Measurements from ENCODE around the gene MKNK1.

DNA sequence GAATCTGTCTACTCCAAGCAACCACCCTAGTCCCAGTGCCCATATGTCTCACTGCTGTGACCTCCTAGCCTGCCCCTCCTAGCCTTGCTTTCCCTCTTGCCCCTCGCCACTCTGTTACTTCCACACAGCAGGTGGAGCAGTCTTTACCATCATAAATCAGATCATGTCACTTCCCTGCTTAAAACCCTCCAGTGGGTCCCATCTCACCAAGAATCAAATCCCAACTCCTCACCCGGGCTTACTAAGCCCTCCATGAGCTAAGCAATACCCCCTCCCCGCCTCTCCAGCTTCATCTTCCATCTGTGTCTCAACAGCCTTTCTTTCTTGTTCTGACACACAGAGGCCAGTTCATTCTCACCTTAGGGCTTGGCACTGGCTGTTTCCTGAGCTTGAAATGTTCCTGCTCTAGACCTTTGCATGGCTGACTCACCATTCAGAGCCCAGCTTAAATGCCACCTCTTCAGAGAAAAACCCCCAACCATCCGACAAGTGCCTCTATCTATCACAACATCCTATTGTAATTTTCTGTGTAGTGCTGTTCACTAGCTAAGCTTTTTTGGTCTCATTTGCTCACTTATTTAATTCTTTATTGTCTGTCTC is 74.9 kb downstream of the MKNK1 start:
- TF ChIP-seq, protein P1, sequence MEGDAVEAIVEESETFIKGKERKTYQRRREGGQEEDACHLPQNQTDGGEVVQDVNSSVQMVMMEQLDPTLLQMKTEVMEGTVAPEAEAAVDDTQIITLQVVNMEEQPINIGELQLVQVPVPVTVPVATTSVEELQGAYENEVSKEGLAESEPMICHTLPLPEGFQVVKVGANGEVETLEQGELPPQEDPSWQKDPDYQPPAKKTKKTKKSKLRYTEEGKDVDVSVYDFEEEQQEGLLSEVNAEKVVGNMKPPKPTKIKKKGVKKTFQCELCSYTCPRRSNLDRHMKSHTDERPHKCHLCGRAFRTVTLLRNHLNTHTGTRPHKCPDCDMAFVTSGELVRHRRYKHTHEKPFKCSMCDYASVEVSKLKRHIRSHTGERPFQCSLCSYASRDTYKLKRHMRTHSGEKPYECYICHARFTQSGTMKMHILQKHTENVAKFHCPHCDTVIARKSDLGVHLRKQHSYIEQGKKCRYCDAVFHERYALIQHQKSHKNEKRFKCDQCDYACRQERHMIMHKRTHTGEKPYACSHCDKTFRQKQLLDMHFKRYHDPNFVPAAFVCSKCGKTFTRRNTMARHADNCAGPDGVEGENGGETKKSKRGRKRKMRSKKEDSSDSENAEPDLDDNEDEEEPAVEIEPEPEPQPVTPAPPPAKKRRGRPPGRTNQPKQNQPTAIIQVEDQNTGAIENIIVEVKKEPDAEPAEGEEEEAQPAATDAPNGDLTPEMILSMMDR (IDR thresholded peaks at IDR 0.05; ENCODE audit: insufficient read depth, low read length, poor library complexity, severe bottlenecking), result no peak
- TF ChIP-seq EZH2phosphoT487 (conservative IDR thresholded peaks at IDR 0.05; ENCODE audit: low read length), result no peak
